ENCODE measurements around the gene SPAG17. TPM values are rescaled to one million over a fixed set of nuclear protein-coding genes. Genes with fewer than 3 reads are reported as not detected.

The SPAG17 gene
- total RNA-seq, 2 donors from 2014 or later = 0.35 TPM; not detected in 1

- DNase-seq (no peak), ATAC-seq (no peak)
- intact Hi-C loops (cut with DNase I) = no loop called here
These were observed 53.0 kb downstream of the SPAG17 start for GRCh38 chr1:118132000-118132399.

- no peak for DNase-seq
- intact Hi-C loops (cut with DNase I) = no loop called here
- no peak for ATAC-seq
These were observed 56.3 kb downstream of the SPAG17 start for GRCh38 chr1:118128761-118129160.

- ATAC-seq (no peak), DNase-seq (no peak)
- intact Hi-C loops (cut with DNase I) = no loop called here
These were observed 61.0 kb downstream of the SPAG17 start for GRCh38 chr1:118124064-118124463.

GRCh38 chr1:118123116-118123839, 61.8 kb downstream of the SPAG17 start:
- ATAC-seq = no peak
- no peak for DNase-seq
- intact Hi-C loops (cut with DNase I) = no loop called here

GRCh38 chr1:118122234-118123004, 62.6 kb downstream of the SPAG17 start:
- DNase-seq (no peak), ATAC-seq (no peak)
- intact Hi-C loops (cut with DNase I) = no loop called here

- DNase-seq (no peak), ATAC-seq (peak in 1 of 2 donors; percentile 47)
- intact Hi-C loops (cut with DNase I) = no loop called here
These were observed 66.1 kb downstream of the SPAG17 start for GRCh38 chr1:118118873-118119463.

- intact Hi-C loops (cut with DNase I) = no loop called here
- DNase-seq = no peak
- ATAC-seq = peak; percentile 40 to 76
These were observed 66.6 kb downstream of the SPAG17 start for GRCh38 chr1:118118469-118118868.

GRCh38 chr1:118117521-118117920, 67.5 kb downstream of the SPAG17 start:
- DNase-seq = no peak
- peak in 1 of 2 donors; percentile 47 for ATAC-seq
- intact Hi-C loops (cut with DNase I) = no loop called here

- intact Hi-C loops (cut with DNase I) = no loop called here
- ATAC-seq (no peak), DNase-seq (no peak)
These were observed 68.1 kb downstream of the SPAG17 start for GRCh38 chr1:118116909-118117308.

- intact Hi-C loops (cut with DNase I) = no loop called here
- peak in 1 of 2 donors; percentile 53 for ATAC-seq
- no peak for DNase-seq
These were observed 68.6 kb downstream of the SPAG17 start for GRCh38 chr1:118116401-118116800.

GRCh38 chr1:118115567-118116295, 69.3 kb downstream of the SPAG17 start:
- no peak for ATAC-seq
- DNase-seq = no peak

GRCh38 chr1:118113261-118113660, 71.8 kb downstream of the SPAG17 start:
- DNase-seq = no peak
- no peak for ATAC-seq
- intact Hi-C loops (cut with DNase I) = no loop called here

More at GRCh38 chr1:118115567-118116295, 69.3 kb downstream of the SPAG17 start:
- intact Hi-C loops (cut with DNase I) = no loop called here

GRCh38 chr1:118110580-118110979, 74.4 kb downstream of the SPAG17 start:
- intact Hi-C loops (cut with DNase I) = no loop called here
- DNase-seq (no peak), ATAC-seq (no peak)

- intact Hi-C loops (cut with DNase I) = no loop called here
- ATAC-seq (no peak), DNase-seq (no peak)
These were observed 80.1 kb downstream of the SPAG17 start for GRCh38 chr1:118104951-118105350.

GRCh38 chr1:118102445-118102844, 82.6 kb downstream of the SPAG17 start:
- ATAC-seq (no peak), DNase-seq (no peak)
- intact Hi-C loops (cut with DNase I) = no loop called here

- intact Hi-C loops (cut with DNase I) = no loop called here
- no peak for DNase-seq
- peak in 1 of 2 donors; percentile 68 for ATAC-seq
These were observed 83.0 kb downstream of the SPAG17 start for GRCh38 chr1:118101999-118102398.

GRCh38 chr1:118101515-118101844, 83.5 kb downstream of the SPAG17 start:
- intact Hi-C loops (cut with DNase I) = no loop called here
- no peak for ATAC-seq

GRCh38 chr1:118100686-118101514, 84.1 kb downstream of the SPAG17 start:
- no peak for ATAC-seq
- intact Hi-C loops (cut with DNase I) = no loop called here
- no peak for DNase-seq

More at GRCh38 chr1:118101515-118101844, 83.5 kb downstream of the SPAG17 start:
- DNase-seq = no peak

- DNase-seq (no peak), ATAC-seq (no peak)
- intact Hi-C loops (cut with DNase I) = no loop called here
These were observed 85.3 kb downstream of the SPAG17 start for GRCh38 chr1:118099686-118100085.
